MM.1S (cell line): ENCODE data around the gene PLD3.

Experiments used
- CTCF ChIP-seq: fragments of 300-600 bp; sonication (generic); IDR thresholded peaks from 2 replicates; pipeline ENCODE4 v1.5.1; 2016; ENCODE audit warnings: antibody characterized with exemption, low read length, mixed read lengths
- EZH2 ChIP-seq: fragments of 300-600 bp; sonication (generic); optimal IDR thresholded peaks from 2 replicates; pipeline ENCODE3; 2017; ENCODE audit warnings: low read depth, mild to moderate bottlenecking, antibody characterized with exemption, low read length, mixed read lengths

DNA sequence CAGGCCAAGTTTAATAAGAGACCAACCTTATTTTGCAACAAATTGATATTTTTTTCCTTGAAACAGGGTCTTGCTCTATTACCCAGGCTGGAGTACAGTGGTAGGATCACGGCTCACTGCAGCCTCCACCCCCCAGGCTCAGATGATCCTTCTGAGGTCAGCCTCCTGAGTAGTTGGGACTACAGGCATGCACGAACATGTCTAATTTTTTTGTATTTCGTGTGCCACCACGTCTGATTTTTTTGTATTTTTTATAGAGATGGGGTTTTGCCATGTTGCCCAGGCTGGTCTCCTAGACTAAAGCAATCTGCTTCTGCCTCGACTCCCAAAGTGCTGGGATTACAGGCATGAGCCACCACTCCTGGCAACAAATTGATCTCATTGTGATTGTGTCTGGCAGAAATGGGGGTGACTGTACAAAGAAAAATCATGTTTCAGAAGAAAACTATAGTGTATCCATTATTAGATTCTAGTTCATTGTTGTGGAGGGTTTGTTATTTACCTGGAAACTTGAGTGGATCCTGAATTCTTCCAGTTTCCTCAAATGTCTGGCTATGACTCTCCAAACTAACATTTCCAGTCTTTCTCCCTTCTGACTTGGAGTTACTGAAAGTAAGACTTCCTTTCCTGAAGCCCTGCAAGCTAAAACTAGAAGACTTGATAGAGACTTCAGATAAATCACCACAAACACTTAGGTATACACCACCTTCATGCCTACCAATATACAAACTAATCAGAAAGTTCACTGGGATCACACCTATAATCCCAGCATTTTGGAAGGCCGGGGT, 46.1 kb upstream of the PLD3 start:
- TF ChIP-seq CTCF: no peak
- no peak for TF ChIP-seq EZH2
